HEK293T (cell line): ENCODE data around the gene CNGA3.

Source experiments
- BHLHE40 ChIP-seq: fragments of 450-650 bp; IDR thresholded peaks from 2 replicates; pipeline ENCODE4 v1.6.1; 2016; ENCODE audit warnings: mild to moderate bottlenecking, moderate library complexity, borderline replicate concordance
- NFRKB ChIP-seq: fragments of 450-650 bp; IDR thresholded peaks from 2 replicates; pipeline ENCODE4 v1.6.1; 2016; ENCODE audit warnings: mild to moderate bottlenecking, moderate library complexity
- SP1 ChIP-seq: fragments of 450-650 bp; IDR thresholded peaks from 2 replicates; pipeline ENCODE4 v1.6.1; 2017

DNA sequence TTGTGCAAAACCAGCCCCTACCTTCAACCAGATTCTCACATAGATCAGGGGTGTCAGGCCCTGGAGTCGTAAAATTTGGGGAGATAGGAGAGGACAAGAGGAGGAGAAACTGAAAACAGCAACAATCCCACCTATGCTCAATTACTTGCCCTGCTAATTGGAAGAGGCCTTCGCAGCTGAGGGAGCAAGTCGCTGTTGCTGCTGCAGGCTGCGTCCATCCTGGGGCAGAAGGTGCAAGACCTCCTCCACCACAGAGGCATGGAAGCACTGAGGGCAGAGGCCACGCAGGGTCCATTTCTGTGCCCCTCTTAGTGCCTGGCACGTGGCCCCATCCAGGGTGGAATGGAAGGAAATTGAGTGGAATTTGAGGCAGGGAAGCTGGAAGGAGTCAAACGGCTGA, 36.5 kb downstream of the CNGA3 start:
- TF ChIP-seq SP1 = no peak
- no peak for TF ChIP-seq BHLHE40
- TF ChIP-seq NFRKB = no peak
